Prostate gland (tissue), 2 donors: ENCODE data around the gene PGR. TPM values are rescaled to one million over a fixed set of nuclear protein-coding genes. Genes with fewer than 3 reads are reported as not detected.

Experiments used
- DNase-seq: peaks from one replicate; pipeline ENCODE4 v3.0.0-alpha.2; 2019; ENCODE audit warnings: low spot score
- H3K27ac ChIP-seq, 2 donors: fragments of 200-600 bp; sonication (generic); 2 replicates each; pipeline ENCODE4 v1.5.1; 2017 to 2019
- H3K27me3 ChIP-seq: fragments of 200-600 bp; sonication (generic); replicated peaks from 2 replicates; pipeline ENCODE4 v1.5.1; 2019; ENCODE audit not compliant: insufficient read depth
- H3K36me3 ChIP-seq, 2 donors: fragments of 200-600 bp; sonication (generic); 1 replicate in 1 of 2; 2 replicates in 1 of 2; pipeline versions ENCODE4 v1.5.1 to v1.8.1; 2017 to 2019
- H3K4me1 ChIP-seq: fragments of 200-600 bp; sonication (generic); replicated peaks from 2 replicates; pipeline ENCODE4 v1.5.1; 2019
- H3K4me3 ChIP-seq, 2 donors: fragments of 200-600 bp; sonication (generic); 2 replicates each; pipeline ENCODE4 v1.5.1; 2017 to 2019
- H3K9me3 ChIP-seq: fragments of 200-600 bp; sonication (generic); 2 replicates; pipeline ENCODE4 v1.5.1; 2017
- POLR2A ChIP-seq: fragments of 450-650 bp; IDR thresholded peaks from one replicate; pipeline ENCODE4 v1.6.1; 2016; ENCODE audit warnings: antibody characterized with exemption, mild to moderate bottlenecking
- POLR2AphosphoS5 ChIP-seq: sonication (generic); formaldehyde crosslinking; IDR thresholded peaks from one replicate; pipeline ENCODE4 v1.6.1; 2017; ENCODE audit warnings: antibody characterized with exemption
- WGBS: methylation state at CpG from one replicate; pipeline ENCODE4 v1.1.5; 2018; 5-methylcytosine and 5-hydroxymethylcytosine counted together
- intact Hi-C: fragments of 100-400 bp; cut with DNase I; formaldehyde crosslinking; loops from one replicate; pipeline ENCODE4 v1.14.2; 2022
- total RNA-seq, 2 donors: library from RNA; depleted of rRNA; stranded (reverse); fragments of >200 nt; gene quantifications; one replicate each; pipeline ENCODE4 v1.1.0, GENCODE V29; 2016
- TF ChIP-seq, protein P1 (sequence below), 4 experiments: fragments of 200-600 bp in 2 of 4; fragments of 450-650 bp in 2 of 4; sonication (generic) in 2 of 4; IDR thresholded peaks; 1 replicate in 3 of 4; 2 replicates in 1 of 4; pipeline ENCODE4 v1.5.1; 2016 to 2019; ENCODE audit warnings: antibody characterized with exemption in 4 of 4, mild to moderate bottlenecking in 2 of 4, moderate library complexity in 2 of 4

The PGR gene
- total RNA-seq, 2 donors from 2014 or later, result 3.5 to 5.9 TPM

DNA sequence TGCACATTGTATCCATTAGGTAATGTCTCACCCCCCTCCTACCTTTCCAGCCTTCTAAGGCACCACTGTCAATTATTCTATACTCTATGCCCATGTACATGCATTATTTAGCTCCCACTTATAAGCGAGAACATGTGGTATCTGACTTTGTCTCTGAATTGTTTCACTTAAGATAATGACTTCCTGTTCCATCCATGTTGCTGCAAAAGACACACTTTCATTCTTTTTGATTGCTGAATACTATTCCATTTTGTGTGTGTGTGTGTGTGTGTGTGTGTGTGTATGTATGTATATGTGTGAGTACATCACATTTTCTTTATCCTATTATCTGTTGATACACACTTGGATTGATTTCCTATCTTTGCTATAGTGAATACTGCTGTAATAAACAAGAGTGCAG lies 84.2 kb downstream of the PGR start:
- Histone ChIP-seq H3K9me3 (no peaks in the 10 kb centered on the region), H3K4me1 (no peaks in the 10 kb centered on the region), H3K27ac (no peak overlapping the region), H3K27me3 (no peaks in the 10 kb centered on the region), H3K4me3 (no peak overlapping the region), H3K36me3 (no peaks in the 10 kb centered on the region)
- intact Hi-C loops, result no loop called here
- no peak for DNase-seq
- 97% methylated on average over 1 of the region's 1 CpG for WGBS
- TF ChIP-seq POLR2A, result no peak
- no peak for TF ChIP-seq POLR2AphosphoS5
- TF ChIP-seq, protein P1, sequence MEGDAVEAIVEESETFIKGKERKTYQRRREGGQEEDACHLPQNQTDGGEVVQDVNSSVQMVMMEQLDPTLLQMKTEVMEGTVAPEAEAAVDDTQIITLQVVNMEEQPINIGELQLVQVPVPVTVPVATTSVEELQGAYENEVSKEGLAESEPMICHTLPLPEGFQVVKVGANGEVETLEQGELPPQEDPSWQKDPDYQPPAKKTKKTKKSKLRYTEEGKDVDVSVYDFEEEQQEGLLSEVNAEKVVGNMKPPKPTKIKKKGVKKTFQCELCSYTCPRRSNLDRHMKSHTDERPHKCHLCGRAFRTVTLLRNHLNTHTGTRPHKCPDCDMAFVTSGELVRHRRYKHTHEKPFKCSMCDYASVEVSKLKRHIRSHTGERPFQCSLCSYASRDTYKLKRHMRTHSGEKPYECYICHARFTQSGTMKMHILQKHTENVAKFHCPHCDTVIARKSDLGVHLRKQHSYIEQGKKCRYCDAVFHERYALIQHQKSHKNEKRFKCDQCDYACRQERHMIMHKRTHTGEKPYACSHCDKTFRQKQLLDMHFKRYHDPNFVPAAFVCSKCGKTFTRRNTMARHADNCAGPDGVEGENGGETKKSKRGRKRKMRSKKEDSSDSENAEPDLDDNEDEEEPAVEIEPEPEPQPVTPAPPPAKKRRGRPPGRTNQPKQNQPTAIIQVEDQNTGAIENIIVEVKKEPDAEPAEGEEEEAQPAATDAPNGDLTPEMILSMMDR (IDR thresholded peaks at IDR 0.05), result no peak

DNA sequence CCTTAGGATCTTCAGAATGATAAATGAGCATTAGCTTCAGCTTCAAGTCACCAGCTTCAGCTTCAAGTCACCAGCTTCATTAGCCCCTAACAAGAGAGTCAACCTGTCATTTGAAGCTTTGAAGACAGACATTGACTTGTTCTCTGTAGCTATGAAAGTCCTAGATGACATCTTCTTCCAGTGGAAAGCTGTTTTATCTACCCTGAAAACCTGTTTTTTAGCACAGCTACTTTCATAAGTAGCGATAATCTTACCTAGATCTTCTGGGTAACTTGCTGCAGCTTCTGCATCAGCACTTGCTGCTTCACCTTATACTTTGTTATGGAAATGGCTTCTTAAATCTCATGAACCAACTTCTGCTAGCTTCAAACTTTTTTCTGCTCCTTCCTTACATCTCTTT lies 85.7 kb downstream of the PGR start:
- no peak for DNase-seq
- Histone ChIP-seq H3K27ac (no peak overlapping the region), H3K4me3 (no peak overlapping the region), H3K4me1 (no peaks in the 10 kb centered on the region), H3K27me3 (no peaks in the 10 kb centered on the region), H3K9me3 (no peaks in the 10 kb centered on the region), H3K36me3 (no peaks in the 10 kb centered on the region)
- no peak for TF ChIP-seq POLR2A
- TF ChIP-seq POLR2AphosphoS5, result no peak
- WGBS, result 97% methylated on average over 1 of the region's 1 CpG
- intact Hi-C loops, result no loop called here

DNA sequence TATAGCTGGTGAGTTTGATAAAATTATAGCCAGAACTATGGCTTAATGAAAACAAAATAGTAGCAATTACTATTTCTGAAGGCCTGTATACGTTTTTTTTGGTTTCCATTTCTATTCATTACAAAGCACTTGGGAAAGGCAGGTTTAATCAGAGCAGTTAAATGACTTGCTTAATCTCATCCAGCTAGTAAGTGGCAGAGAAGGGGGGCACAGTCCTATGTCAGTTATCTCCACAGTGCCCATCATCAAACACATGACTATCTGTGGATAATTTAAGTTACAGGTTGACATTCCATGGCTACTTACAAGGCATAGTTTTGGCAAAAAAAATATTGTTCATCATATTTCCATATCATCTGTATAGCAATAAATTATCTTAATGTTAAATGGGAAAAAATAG lies 93.7 kb downstream of the PGR start:
- TF ChIP-seq POLR2A, result no peak
- Histone ChIP-seq H3K27me3 (no peaks in the 10 kb centered on the region), H3K9me3 (no peaks in the 10 kb centered on the region), H3K36me3 (no peaks in the 10 kb centered on the region), H3K27ac (no peak overlapping the region), H3K4me3 (no peak overlapping the region), H3K4me1 (no peaks in the 10 kb centered on the region)
- WGBS, result 90% methylated on average over 1 of the region's 1 CpG
- intact Hi-C loops, result no loop called here
- no peak for DNase-seq

DNA sequence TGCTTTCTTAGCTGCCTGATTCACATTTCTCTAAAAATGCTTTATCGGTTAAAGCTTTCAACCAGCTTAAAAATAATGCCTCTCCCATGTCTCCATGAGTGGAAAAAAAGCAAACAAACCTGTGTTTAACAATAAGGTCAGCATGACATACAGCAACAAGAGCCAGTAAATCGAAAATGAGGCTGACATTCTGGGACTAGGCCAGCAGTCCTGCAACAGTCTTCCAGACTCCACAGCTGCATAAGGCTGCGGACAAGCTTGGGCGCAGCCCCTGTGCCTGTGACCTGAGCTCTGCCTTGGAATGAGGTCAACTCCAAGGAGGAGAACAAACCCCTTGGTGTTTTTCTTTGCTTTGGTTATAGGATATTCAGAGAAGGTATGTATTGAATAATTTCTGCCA lies 95.5 kb downstream of the PGR start:
- intact Hi-C loops, result no loop called here
- peak; percentile 67 for DNase-seq
- 28% methylated on average over 4 of the region's 4 CpGs for WGBS
- Histone ChIP-seq H3K4me1 (no peaks in the 10 kb centered on the region), H3K4me3 (no peak overlapping the region), H3K27ac (peak overlapping the region in 1 of 2 donors; percentile 36), H3K9me3 (no peaks in the 10 kb centered on the region), H3K27me3 (no peaks in the 10 kb centered on the region), H3K36me3 (no peaks in the 10 kb centered on the region)
- TF ChIP-seq, protein P1 (IDR thresholded peaks at IDR 0.05), result no peak
- peak; percentile 62 for TF ChIP-seq POLR2AphosphoS5
- no peak for TF ChIP-seq POLR2A

DNA sequence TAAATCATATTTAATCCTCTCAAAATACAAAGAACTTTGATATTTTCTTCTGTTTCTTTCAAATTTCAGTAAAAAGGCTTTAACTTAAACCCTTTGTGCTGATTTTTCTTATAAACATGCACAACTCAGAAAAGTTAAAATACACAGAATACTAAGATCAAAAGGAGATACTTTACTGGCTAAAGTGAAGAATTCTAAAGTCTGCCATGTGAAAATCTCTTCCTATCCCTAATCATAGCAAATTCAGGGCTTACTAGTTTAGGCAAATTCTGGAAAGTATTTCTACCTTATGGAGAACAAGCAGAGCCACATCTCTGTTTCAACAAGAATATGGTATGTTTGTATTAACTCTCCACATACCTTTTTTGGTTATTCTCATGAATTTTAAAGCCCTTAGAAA lies 96.6 kb downstream of the PGR start:
- no peaks in the 10 kb centered on the region for H3K27me3 ChIP-seq
- DNase-seq, result no peak
- H3K27ac ChIP-seq, result no peak overlapping the region
- no peaks in the 10 kb centered on the region for H3K9me3 ChIP-seq
- TF ChIP-seq, protein P1 (IDR thresholded peaks at IDR 0.05), result no peak
- TF ChIP-seq POLR2AphosphoS5 (no peak), POLR2A (no peak)
- H3K4me1 ChIP-seq, result no peaks in the 10 kb centered on the region
- H3K4me3 ChIP-seq, result no peak overlapping the region
- H3K36me3 ChIP-seq, result no peaks in the 10 kb centered on the region
- intact Hi-C loops, result no loop called here

DNA sequence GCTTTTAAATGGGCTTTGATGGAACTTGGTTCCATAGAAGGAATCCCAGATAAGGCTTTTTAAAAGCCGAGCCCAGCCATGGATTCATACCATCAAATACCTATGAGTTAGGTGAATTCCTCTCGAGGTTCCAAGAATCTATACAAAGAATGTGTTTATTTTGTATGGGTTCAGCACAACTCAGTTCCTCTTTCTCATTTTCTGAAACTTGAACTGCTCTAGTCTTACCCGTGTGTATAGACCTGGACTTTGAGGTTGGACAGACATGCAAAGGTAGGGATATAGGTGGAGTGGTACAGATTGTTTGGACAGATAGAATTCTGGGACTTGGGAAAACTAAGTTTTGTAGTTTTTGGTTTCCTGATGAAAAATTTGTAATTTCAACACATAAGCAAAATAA lies 97.9 kb downstream of the PGR start:
- H3K27me3 ChIP-seq, result no peaks in the 10 kb centered on the region
- H3K36me3 ChIP-seq, result no peaks in the 10 kb centered on the region
- 92% methylated on average over 3 of the region's 3 CpGs for WGBS
- H3K4me3 ChIP-seq, result no peak overlapping the region
- H3K27ac ChIP-seq, result no peak overlapping the region
- no peak for DNase-seq
- intact Hi-C loops, result no loop called here
- no peaks in the 10 kb centered on the region for H3K9me3 ChIP-seq
- no peaks in the 10 kb centered on the region for H3K4me1 ChIP-seq
- TF ChIP-seq POLR2A, result no peak
- TF ChIP-seq POLR2AphosphoS5, result no peak
- TF ChIP-seq, protein P1 (IDR thresholded peaks at IDR 0.05), result no peak
